GM15510 (cell line): Measurements from ENCODE around the gene ADGRF5.

Experiments
- POLR2A ChIP-seq: IDR thresholded peaks from 3 replicates; pipeline ENCODE4 v1.6.1; 2011; ENCODE audit warnings: borderline replicate concordance; ENCODE audit not compliant: insufficient read length; ENCODE audit errors: extremely low read depth

The ADGRF5 gene

GRCh38 chr6:46828939-46829338 is 92.8 kb downstream of the ADGRF5 start:
- TF ChIP-seq POLR2A: no peak

- TF ChIP-seq POLR2A: no peak
Observed at GRCh38 chr6:46821458-46821881, 100.3 kb downstream of the ADGRF5 start.

DNA sequence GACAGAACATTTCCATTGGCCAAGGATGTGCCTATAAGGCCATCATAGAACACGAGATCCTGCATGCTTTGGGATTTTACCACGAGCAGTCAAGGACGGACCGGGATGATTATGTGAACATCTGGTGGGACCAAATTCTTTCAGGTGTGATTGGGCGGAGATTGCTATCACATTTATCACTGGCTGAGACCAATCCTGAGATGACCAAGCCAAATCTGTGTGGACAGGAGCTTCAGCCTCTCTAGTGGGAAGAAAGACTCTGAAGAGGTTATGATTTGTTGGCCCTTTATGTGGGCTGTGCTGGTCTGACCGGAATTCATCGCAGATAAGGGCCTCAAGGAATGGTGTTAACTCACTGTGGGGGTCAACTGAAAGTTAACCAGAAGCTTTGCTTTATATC is 102.2 kb downstream of the ADGRF5 start:
- TF ChIP-seq POLR2A: no peak

- TF ChIP-seq POLR2A: no peak
Observed at GRCh38 chr6:46816626-46817025, 105.1 kb downstream of the ADGRF5 start.

- no peak for TF ChIP-seq POLR2A
Observed at GRCh38 chr6:46815130-46815529, 106.6 kb downstream of the ADGRF5 start.

GRCh38 chr6:46808806-46809205 is 112.9 kb downstream of the ADGRF5 start:
- no peak for TF ChIP-seq POLR2A
